Central memory CD8-positive, alpha-beta T cell (primary cell): ENCODE measurements around the gene CEBPG.

ENCODE experiments used
- ATAC-seq: fragments of 150-1000 bp; cut with Tn5 transposase; replicated peaks from 2 replicates; pipeline ENCODE4 v1.10.0; 2022; ENCODE audit warnings: mild to moderate bottlenecking, moderate FRiP score, moderate number of reproducible peaks; ENCODE audit not compliant: poor library complexity, severe bottlenecking; ENCODE audit errors: extremely low read depth
- DNase-seq, 2 donors: peaks; one replicate each; pipeline ENCODE4 v3.0.0; 2021; ENCODE audit warnings: low spot score in 2 of 2
- H3K27ac Mint-ChIP-seq: one replicate; pipeline ENCODE4 v1.8.0; 2022; ENCODE audit warnings: low read depth, mild to moderate bottlenecking, moderate library complexity, mixed read lengths
- H3K27me3 Mint-ChIP-seq: one replicate; pipeline ENCODE4 v1.8.0; 2022; ENCODE audit warnings: mixed read lengths
- H3K36me3 Mint-ChIP-seq: one replicate; pipeline ENCODE4 v1.8.0; 2022; ENCODE audit warnings: mild to moderate bottlenecking, moderate library complexity, mixed read lengths; ENCODE audit not compliant: insufficient read depth
- H3K4me1 Mint-ChIP-seq: one replicate; pipeline ENCODE4 v1.8.0; 2022; ENCODE audit warnings: mixed read lengths
- H3K4me3 Mint-ChIP-seq: one replicate; pipeline ENCODE4 v1.8.0; 2022; ENCODE audit warnings: mild to moderate bottlenecking, moderate library complexity, mixed read lengths
- H3K9me3 Mint-ChIP-seq: one replicate; pipeline ENCODE4 v1.8.0; 2022; ENCODE audit warnings: mixed read lengths

Gene CEBPG

DNA sequence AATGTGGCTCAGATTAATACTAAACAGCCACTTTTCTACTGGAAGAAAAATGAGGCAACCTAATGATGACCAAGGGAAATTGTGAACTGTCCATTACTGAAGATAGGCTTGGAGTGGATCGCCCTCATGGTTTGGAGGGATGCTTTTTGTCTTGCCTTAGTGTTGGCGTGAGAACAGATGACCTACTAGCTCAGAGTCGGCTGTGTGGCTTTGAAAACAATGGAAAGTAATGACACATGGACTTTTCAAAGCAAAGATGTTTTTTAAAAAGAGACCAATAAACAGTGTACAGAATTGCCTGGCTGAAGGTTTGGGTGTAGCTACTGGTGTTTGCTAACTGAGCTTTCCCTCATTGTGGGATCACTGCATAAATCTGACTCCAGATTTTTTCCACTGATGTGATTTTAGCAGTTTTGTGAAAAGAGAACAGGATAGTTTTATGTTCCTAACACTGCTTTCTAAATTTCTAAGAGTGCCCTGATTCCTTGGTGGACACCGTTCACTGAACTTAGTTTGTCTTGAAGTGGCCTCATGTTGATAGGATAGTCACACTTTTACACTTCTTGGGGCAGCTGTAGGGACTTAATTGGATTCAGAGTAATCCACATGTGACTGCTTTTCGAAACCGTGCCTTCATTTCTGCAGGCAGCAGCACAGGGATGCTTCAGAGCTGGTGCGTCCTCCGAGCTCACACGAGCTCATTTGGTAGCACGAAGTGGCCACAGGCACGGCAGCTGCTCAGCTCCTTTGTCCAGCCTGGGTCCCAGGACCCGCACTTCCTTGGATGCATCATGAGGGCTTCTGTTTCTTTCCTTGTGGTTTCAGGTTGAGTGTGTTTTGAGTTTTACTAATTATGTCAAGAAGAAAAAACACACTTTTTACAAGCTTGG, 4.3 kb downstream of the CEBPG start:
- ATAC-seq (no peak), DNase-seq (no peak)
- Mint-ChIP-seq H3K27ac (no peak overlapping the region), H3K4me3 (no peak overlapping the region), H3K27me3 (no peaks in the 10 kb centered on the region), H3K36me3 (peaks cover 16% of the 10 kb centered on the region), H3K9me3 (no peaks in the 10 kb centered on the region), H3K4me1 (peaks cover 55% of the 10 kb centered on the region)

DNA sequence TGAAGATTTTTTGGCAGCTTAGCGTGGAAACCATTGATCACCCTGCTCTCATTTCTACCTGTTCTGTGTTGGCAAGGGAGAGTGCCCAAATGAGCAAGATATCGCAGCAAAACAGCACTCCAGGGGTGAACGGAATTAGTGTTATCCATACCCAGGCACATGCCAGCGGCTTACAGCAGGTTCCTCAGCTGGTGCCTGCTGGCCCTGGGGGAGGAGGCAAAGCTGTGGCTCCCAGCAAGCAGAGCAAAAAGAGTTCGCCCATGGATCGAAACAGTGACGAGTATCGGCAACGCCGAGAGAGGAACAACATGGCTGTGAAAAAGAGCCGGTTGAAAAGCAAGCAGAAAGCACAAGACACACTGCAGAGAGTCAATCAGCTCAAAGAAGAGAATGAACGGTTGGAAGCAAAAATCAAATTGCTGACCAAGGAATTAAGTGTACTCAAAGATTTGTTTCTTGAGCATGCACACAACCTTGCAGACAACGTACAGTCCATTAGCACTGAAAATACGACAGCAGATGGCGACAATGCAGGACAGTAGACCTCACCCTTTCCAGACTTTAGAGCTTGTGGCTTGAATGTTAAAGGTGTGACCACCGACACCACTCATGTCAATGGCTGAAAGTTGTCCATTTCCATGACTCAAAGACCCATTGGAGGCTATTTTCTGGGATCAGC, 5.8 kb downstream of the CEBPG start:
- Mint-ChIP-seq H3K27me3 (no peaks in the 10 kb centered on the region), H3K27ac (no peak overlapping the region), H3K9me3 (no peaks in the 10 kb centered on the region), H3K4me1 (peaks cover 59% of the 10 kb centered on the region), H3K36me3 (peaks cover 11% of the 10 kb centered on the region), H3K4me3 (no peak overlapping the region)
- DNase-seq (no peak), ATAC-seq (no peak)

DNA sequence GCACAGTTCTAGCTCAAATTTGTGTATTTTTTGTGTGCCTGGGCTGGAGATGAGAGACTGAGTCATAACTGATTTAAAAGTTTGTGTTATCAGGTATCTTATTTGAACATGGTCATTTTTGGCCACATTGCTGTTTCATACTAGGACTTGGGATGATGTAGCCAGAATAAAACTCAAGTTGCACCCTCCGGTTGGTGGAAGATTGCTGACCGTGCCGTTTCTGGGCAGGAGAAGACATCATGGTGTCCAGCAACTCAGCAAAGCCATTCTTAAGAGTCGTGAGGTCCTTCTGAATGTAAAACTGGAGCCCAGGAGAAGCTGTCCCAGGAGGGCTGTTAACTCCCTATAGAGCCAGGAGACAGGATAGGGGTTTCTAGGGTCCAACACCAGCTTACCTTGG, 7.6 kb downstream of the CEBPG start:
- H3K9me3 Mint-ChIP-seq = no peaks in the 10 kb centered on the region
- no peak overlapping the region for H3K27ac Mint-ChIP-seq
- H3K36me3 Mint-ChIP-seq = peaks cover 9% of the 10 kb centered on the region

DNA sequence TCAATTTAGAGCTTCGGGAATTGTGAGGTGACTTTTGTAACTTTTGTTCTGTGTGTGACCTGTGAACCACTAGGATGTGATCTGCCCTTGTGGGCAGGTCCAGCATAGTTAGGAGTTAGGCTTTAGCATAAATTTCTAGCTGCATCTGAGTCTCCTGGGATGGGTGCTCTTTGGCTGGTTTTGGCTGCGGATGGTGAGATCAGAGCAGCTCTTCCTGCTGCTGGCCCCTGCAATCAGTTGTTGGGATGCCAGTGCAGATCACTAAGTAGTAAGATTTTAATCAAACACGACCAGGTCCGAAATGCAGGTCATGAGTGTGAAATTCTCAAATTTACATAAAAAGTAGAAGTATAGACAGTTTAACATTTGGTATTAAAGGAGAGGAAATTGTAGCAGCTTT, 8.5 kb downstream of the CEBPG start:
- Mint-ChIP-seq H3K9me3 (no peaks in the 10 kb centered on the region), H3K36me3 (peaks cover 9% of the 10 kb centered on the region), H3K4me3 (no peak overlapping the region), H3K27ac (no peak overlapping the region), H3K27me3 (no peaks in the 10 kb centered on the region), H3K4me1 (peaks cover 36% of the 10 kb centered on the region)
- ATAC-seq (no peak), DNase-seq (no peak)

More for the DNA sequence above, 7.6 kb downstream of the CEBPG start:
- no peak for DNase-seq
- no peaks in the 10 kb centered on the region for H3K27me3 Mint-ChIP-seq
- no peak for ATAC-seq
- peaks cover 42% of the 10 kb centered on the region for H3K4me1 Mint-ChIP-seq
- H3K4me3 Mint-ChIP-seq = no peak overlapping the region

DNA sequence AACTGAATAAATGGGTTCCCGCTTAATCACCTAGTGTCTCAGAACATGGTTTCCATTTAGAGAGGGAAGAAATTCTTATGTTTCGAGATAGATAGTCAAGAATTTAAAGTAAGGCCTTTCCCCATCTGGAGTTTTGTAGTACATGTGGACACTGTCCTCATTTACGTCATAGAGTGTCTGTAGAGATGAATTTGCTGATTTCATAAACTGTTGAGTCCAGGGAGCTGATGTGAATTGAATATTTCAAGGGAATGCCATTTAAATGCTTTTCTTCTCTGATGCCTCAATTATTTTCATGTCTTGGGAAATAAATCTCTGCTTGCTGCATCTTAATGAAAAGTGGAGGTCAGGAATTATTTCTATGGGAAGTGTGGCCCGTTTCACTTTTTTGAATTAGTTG, 9.5 kb downstream of the CEBPG start:
- H3K27me3 Mint-ChIP-seq = no peaks in the 10 kb centered on the region
- ATAC-seq (no peak), DNase-seq (no peak)
- no peaks in the 10 kb centered on the region for H3K9me3 Mint-ChIP-seq
- H3K4me1 Mint-ChIP-seq = peaks cover 30% of the 10 kb centered on the region
- H3K4me3 Mint-ChIP-seq = no peak overlapping the region
- H3K36me3 Mint-ChIP-seq = peaks cover 9% of the 10 kb centered on the region
- H3K27ac Mint-ChIP-seq = no peak overlapping the region

DNA sequence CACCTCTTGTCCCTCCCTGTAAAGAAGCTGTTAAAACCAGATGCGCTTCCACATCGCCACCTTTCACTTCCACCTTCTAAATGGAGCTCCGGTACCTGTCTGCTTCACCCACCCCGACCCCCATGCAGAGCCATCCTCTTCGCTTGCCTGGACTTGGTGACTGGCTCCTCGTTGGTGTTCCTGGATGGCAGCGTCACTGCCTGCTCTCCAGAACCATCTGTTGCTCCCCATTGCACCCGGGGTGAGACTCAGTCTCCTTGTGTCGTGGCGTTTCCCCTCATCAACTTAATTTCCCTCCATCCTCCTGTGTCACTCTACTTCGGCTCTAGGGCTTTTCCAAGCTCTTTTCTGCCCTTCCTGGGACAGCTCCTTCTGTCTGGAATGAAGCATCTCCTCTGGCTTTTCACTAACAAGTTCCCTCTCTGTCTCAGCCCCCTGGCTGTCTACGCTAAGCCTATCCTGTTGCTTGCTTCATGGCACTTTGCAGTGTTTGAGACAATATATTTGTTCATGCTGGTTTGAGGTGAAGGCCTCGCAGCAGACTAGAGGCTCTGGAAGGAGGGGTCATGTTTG, 10.3 kb downstream of the CEBPG start:
- Mint-ChIP-seq H3K4me3 (no peak overlapping the region), H3K4me1 (peaks cover 24% of the 10 kb centered on the region), H3K36me3 (peaks cover 7% of the 10 kb centered on the region), H3K9me3 (no peaks in the 10 kb centered on the region), H3K27me3 (no peaks in the 10 kb centered on the region), H3K27ac (peak overlapping the region; percentile 62)
- DNase-seq (no peak), ATAC-seq (no peak)

DNA sequence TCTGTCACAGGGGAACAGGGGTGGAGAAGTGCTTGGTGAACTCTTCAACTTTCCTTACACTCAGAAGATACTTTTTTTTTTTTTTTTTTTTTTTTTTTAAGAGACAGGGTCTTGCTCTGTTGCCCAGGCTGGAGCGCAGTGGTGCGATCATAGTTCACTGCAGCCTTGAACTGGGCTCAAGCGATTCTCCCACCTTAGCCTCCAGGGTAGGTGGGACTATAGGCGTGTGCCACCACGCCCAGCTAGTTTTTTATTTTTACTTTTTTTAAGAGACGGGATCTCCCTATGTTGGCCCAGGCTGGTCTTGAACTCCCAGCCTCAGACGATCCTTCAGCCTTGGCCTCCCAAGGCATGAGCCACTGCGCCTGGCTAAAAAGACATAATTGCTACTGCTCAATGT, 11.5 kb downstream of the CEBPG start:
- H3K4me1 Mint-ChIP-seq = peaks cover 21% of the 10 kb centered on the region
- peaks cover 2% of the 10 kb centered on the region for H3K36me3 Mint-ChIP-seq
- ATAC-seq = no peak
- DNase-seq = no peak
- H3K9me3 Mint-ChIP-seq = no peaks in the 10 kb centered on the region
- no peaks in the 10 kb centered on the region for H3K27me3 Mint-ChIP-seq
- no peak overlapping the region for H3K4me3 Mint-ChIP-seq
- H3K27ac Mint-ChIP-seq = no peak overlapping the region

DNA sequence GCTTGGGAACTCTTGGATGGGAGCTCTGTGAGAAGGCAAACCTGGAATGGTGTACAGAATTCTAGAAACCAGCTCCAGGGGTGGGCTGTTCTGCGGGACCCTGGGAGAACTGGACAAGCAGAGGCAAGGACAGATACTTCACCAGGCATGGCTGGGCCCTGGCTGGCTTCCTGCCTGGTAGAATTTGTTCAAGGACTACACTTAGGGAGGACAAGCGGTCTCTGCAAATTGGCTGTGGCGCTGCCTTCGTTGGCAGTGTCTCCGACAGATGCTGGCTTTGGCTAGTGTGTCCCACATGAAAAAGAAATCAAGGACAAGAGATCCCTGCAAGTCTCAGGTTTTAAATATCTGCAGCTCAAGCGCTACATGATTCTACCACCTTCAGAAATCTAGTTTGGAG, 12.4 kb downstream of the CEBPG start:
- no peak overlapping the region for H3K27ac Mint-ChIP-seq
- DNase-seq (no peak), ATAC-seq (no peak)
- no peak overlapping the region for H3K4me3 Mint-ChIP-seq
- H3K27me3 Mint-ChIP-seq = no peaks in the 10 kb centered on the region
- peaks cover 2% of the 10 kb centered on the region for H3K36me3 Mint-ChIP-seq
- no peaks in the 10 kb centered on the region for H3K9me3 Mint-ChIP-seq
- peaks cover 17% of the 10 kb centered on the region for H3K4me1 Mint-ChIP-seq

DNA sequence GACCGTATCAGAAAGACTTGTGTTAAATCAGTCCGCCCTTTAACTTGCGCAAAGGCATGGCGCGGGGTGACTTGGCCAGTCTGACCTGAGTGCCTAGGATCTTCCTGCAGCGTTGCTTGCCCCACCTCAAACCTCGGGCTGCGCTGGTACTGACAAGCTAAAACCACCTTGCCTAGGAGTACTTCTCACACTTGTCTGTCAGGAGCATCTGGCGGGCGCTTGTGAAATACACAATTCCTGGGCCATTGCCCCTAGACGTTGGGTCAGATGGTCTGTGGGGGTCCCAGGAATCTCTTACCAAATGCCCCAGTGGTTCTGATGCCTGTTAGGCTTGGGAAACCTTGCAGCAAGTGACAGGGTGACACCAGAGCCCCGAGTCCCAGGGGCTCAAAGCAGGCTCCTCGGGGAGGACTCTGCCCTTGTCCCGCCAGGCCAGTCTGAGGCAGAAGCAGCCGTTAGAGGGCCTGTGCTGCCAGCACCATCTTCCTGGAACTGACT, 12.9 kb downstream of the CEBPG start:
- no peaks in the 10 kb centered on the region for H3K9me3 Mint-ChIP-seq
- no peaks in the 10 kb centered on the region for H3K27me3 Mint-ChIP-seq
- peaks cover 14% of the 10 kb centered on the region for H3K4me1 Mint-ChIP-seq
- no peak overlapping the region for H3K27ac Mint-ChIP-seq
- no peak for DNase-seq
- ATAC-seq = no peak
- H3K4me3 Mint-ChIP-seq = no peak overlapping the region
- H3K36me3 Mint-ChIP-seq = no peaks in the 10 kb centered on the region

DNA sequence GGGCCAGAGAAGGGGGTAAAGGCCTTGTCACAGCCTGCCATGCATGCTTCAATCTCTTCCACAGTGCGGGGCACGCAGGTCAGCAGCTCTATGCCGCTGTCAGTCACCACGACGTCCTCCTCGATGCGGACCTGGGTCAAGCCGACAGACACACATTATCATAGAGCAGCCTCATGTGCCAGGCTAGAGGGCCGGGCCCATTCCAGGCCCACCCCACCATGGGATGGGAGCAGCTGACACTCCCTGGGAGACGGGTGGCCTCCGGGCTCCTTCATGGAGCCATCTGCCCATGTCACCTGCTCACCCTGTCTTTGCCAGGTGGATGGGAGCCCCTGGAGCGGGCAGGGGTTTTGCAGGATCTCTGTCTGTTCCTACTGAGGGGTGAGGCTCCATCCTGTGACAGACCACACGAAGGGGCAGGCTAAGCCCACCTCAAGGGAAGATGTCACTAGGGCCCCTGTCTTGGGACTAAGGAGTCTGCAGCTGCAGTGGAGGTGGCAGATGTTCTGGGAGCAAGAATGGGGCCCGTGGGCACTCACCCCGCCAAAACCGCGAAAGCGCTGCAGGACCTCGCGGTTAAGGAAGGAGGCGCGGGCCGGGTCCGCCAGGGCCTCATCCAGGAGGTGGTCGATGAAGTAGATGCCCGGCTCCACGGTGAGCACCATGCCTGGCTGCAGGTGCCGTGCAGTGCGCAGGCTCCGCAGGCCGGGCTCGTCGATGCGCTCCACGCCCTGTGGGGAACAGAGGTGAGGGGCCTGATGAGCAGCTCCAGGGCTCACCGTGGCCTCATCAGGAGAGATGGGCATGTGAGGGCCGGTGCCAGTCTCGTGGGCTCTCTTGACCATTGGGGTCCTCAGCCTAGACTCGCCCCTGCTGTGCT, 14.1 kb downstream of the CEBPG start:
- H3K27ac Mint-ChIP-seq = no peak overlapping the region
- H3K9me3 Mint-ChIP-seq = no peaks in the 10 kb centered on the region
- H3K27me3 Mint-ChIP-seq = no peaks in the 10 kb centered on the region
- no peak for DNase-seq
- no peaks in the 10 kb centered on the region for H3K36me3 Mint-ChIP-seq
- H3K4me3 Mint-ChIP-seq = no peak overlapping the region
- H3K4me1 Mint-ChIP-seq = peaks cover 7% of the 10 kb centered on the region
- ATAC-seq = no peak

DNA sequence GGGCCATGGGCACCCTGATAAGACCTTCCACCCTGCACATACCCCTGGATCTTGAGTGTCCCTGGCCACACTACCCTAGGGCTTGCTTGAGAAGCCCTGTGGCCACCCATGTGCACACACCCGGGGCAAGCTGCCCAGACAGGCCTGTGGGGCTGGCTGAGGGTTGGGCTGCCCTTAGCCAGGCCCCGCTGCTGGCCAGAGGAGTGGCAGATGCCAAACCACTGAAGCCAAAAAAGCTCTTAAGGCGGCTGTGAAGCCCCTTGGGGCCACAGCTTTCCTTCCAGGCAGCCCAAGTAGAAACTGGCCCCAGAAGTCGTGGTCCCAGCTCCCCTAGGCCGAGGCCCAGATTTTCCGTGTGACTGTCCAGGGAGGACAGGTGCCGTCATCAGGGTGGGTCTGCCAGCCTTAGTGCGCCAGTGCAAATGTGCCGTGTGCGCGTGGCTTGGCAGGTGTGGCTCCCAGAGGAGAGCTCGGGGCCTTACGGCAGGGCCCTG, 14.8 kb downstream of the CEBPG start:
- no peak for DNase-seq
- H3K27me3 Mint-ChIP-seq = no peaks in the 10 kb centered on the region
- H3K27ac Mint-ChIP-seq = no peak overlapping the region
- ATAC-seq = no peak
- no peaks in the 10 kb centered on the region for H3K9me3 Mint-ChIP-seq
- no peaks in the 10 kb centered on the region for H3K36me3 Mint-ChIP-seq
- H3K4me1 Mint-ChIP-seq = peaks cover 7% of the 10 kb centered on the region
- no peak overlapping the region for H3K4me3 Mint-ChIP-seq
